GM18520 (cell line): ENCODE measurements around the gene TNNI2.
"Not testable (repeated sequence)": the region's sequence is repeated elsewhere in the genome, so short reads cannot be mapped to it uniquely, and the experiment has no call there.

Source experiments
- ATAC-seq: cut with Tn5 transposase; IDR thresholded peaks from one replicate; pipeline ENCODE4 v1.9.1; 2021; ENCODE audit not compliant: unreplicated experiment

TNNI2 gene

DNA sequence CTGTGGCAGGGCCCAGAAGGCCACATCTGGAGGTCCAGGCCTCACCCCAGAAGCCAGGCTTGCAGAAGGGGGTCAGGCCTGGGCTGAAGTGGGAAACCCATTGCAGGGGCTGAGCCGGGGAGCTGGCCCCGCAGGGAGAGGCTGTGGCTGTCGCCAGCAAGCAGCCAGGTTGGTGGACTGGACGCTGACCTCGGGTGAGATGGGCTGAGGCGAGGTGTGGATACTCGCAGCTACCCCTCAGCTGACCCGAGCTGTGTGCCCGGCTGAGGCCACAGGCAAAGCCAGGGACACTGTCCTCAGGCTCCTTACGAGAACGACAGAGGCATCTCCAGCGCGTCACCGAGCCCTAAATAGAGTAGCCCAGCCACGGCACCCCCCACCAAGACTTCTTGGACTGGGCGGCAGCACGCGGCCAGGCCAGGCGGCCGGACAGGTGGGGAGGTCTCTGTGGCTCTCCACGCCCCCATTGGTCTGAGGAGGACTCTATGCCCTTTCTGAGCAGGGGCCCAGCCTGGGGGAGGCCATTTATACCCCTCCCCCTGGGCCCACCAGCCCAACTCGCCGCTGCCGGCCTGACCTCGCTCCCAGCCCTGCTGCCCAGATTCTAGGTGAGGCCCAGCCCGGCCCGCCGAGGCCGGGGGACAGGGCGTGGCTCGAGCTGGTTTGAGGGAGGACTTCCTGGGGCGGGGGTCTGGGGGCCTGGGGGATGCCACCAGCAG, at the start of gene TNNI2:
Gene TNNI2 (plus strand): TSS at position 556 of the 719 bp plus-strand sequence. CDS start 716 bp downstream, outside the sequence.
- ATAC-seq: no peak

GRCh38 chr11:1791912-1792311, 46.9 kb upstream of the TNNI2 start:
- no peak for ATAC-seq

GRCh38 chr11:1792461-1792860, 46.3 kb upstream of the TNNI2 start:
- no peak for ATAC-seq

- ATAC-seq: no peak
These were observed 45.7 kb upstream of the TNNI2 start for GRCh38 chr11:1793081-1793480.

DNA sequence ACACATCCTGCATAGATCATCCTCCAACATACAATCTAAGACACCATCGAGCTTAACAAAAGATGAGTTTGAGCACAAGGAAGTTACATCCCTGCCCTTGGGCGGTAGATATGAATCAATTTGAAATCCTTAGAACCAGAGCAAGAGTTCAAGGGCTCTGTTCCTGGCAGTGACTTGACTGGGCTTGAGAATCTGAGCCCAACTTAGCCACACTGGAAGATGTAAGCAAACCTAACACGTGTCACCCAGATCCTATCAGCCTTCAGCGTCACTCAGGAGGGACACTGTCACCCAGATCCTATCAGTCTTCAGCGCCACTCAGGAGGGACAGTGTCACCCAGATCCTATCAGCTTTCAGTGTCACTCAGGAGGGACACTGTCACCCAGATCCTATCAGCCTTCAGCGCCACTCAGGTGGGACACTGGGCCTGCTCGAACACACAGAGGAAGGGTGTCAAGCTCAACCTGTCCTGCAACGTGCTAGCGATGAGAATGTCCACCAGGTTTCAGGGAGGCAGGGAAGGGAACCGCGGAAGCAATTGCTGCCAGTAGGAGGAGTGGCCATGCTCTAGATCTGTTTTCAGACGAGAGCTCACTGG, 42.3 kb upstream of the TNNI2 start:
- no peak for ATAC-seq

- no peak for ATAC-seq
These were observed 41.2 kb upstream of the TNNI2 start for GRCh38 chr11:1797391-1798125.

DNA sequence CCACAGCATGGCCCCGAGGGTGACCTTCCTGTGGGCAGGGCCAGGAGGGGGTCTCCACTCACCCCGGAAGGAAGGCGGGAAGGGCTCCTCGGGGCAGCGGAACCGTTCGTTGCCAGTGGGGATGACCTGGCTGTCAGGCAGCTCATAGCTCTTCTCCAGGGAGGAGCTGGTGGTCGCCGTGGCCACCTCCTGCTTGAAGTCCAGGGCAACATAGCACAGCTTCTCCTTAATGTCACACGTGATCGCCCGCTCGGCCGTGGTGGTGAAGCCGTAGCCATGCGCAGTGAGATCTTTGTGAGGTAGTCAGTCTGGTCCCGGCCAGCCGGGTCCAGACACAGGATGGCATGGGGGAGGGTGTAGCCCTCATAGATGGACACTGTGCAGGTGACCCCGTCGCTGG, 35.5 kb upstream of the TNNI2 start:
- ATAC-seq: no peak

DNA sequence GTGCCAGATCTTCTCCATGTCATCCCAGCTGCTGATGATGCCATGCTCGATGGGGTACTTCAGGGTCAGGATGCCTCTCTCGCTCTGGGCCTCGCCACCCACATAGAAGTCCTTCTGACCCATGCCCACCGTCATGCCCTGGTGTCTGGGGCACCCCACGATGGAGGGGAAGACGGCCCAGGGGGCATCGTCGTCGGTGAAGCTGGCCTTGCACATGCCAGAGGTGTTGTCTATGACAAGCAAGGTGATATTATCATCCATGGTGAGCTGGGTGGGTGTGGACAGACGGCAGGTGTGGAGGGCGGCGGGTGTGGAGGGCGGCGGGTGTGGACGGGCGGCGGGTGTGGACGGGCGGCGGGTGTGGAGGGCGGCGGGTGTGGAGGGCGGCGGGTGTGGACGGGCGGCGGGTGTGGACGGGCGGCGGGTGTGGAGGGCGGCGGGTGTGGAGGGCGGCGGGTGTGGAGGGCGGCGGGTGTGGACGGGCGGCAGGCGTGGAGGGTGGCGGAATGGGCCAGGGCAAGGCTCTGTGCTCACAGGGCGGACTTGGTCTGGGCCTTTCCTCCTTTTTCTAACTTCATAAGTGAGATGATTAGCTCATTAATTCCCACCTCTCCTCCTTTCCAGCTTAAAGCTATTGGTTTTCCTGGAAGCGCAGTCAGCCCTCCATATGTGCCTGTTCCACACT, 34.8 kb upstream of the TNNI2 start:
- ATAC-seq: not testable (repeated sequence)

DNA sequence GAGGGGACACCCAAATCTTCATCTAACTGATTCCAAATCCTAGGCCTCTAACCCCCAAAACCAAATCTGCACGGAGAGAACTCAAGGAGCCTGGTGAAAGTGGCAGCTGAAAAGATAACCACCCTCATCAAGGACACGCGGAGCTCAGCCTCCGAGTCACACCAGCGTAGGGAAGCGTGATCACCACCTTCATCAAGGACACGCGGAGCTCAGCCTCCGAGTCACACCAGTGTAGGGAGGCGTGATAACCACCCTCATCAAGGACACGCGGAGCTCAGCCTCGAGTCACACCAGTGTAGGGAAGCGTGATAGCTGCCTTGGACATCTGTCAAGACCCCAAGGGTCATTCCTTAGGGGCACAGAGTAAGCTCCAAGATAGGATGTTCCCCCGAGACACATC, 33.3 kb upstream of the TNNI2 start:
- no peak for ATAC-seq

GRCh38 chr11:1807264-1807995, 31.4 kb upstream of the TNNI2 start:
- ATAC-seq: no peak

- no peak for ATAC-seq
These were observed 28.0 kb upstream of the TNNI2 start for GRCh38 chr11:1810761-1811160.

GRCh38 chr11:1812274-1812673, 26.5 kb upstream of the TNNI2 start:
- no peak for ATAC-seq

DNA sequence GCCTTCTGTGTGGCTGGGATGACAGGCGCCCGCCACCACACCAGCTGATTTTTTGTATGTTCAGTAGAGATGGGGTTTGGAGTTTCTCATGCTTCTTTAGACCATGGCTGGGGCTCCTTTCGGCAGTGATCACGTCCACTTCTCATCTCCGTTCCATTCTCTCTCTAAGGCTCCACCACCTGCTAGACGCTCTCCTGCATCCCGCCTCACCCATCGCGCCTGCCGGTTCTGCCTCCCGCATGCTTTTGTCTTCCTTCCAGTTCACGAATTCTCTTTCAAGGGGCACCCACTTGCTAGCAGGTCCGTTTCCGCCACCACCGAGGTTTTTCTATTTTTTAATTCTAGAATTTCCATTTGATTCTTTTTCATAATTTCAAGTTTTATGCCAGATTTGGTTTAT, 26.0 kb upstream of the TNNI2 start:
- no peak for ATAC-seq

- ATAC-seq: not testable (repeated sequence)
These were observed 25.4 kb upstream of the TNNI2 start for GRCh38 chr11:1813356-1813755.

- ATAC-seq: no peak
These were observed 24.1 kb upstream of the TNNI2 start for GRCh38 chr11:1814691-1815090.

- no peak for ATAC-seq
These were observed 23.5 kb upstream of the TNNI2 start for GRCh38 chr11:1815311-1815710.

DNA sequence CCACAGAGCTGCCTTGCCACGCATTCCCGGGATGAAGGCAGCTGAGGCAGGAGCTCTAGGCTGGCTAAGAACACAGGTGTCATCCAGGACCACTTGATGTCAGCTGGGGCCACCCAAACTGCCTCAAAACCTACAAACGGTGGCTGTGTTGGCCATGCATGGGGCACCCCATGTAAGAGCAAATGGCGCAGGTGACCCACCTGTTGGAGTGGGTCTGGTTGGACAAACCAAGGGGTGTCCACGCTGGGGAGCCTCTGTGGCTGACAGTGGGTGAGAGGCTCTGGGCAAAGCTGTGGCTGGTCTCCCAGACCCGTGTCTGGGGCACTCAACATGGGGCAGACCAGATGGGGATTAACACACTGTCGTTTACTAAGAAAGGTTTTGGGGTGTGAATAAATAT, 23.0 kb upstream of the TNNI2 start:
- ATAC-seq: no peak

- no peak for ATAC-seq
These were observed 21.8 kb upstream of the TNNI2 start for GRCh38 chr11:1817000-1817399.

- no peak for ATAC-seq
These were observed 21.3 kb upstream of the TNNI2 start for GRCh38 chr11:1817511-1817910.

DNA sequence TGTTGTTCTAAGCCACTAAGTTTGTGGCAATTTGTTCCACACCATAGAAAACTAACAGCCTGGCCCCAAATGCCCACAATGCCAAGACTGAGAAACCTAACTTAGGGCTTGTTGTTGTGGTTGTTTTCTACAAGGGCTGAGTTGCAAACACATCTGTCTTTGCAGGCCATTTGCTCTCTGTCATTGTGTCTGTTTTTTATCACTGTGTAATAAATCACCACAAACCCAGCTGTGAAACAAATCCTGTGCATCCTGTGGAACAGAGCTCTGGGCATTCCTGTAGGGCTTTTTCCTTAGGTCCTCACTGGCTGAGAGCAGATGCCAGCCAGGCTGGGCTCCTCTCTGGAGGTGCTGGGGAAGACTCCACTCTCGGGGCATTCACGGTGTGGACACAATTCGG, 19.7 kb upstream of the TNNI2 start:
- ATAC-seq: no peak
